ENCODE data around the gene COMMD3.

The COMMD3 gene

GRCh38 chr10:22320591-22321155 lies 4.5 kb downstream of the COMMD3 start, which contains the start of gene BMI1:
Gene BMI1 (plus strand): TSS chr10:22321099. CDS start chr10:22326450, 5,351 bp downstream.
- DNase-seq = peak; percentile 51 to 84

- DNase-seq = peak; percentile 51 to 70
Observed at GRCh38 chr10:22321156-22321923, 5.2 kb downstream of the COMMD3 start.

- peak in 1 of 2 experiments; percentile 55 for DNase-seq
Observed at GRCh38 chr10:22321924-22322640, 5.9 kb downstream of the COMMD3 start.

- no peak for DNase-seq
Observed at GRCh38 chr10:22322641-22323160, 6.5 kb downstream of the COMMD3 start.

- DNase-seq = no peak
Observed at GRCh38 chr10:22323538-22324305, 7.5 kb downstream of the COMMD3 start.

GRCh38 chr10:22324413-22324812 lies 8.2 kb downstream of the COMMD3 start:
- DNase-seq = no peak

- DNase-seq = no peak
Observed at GRCh38 chr10:22324893-22325271, 8.7 kb downstream of the COMMD3 start.

- DNase-seq = peak in 1 of 2 experiments; percentile 79
Observed at GRCh38 chr10:22325272-22326144, 9.3 kb downstream of the COMMD3 start.

- DNase-seq = no peak
Observed at GRCh38 chr10:22326145-22326702, 10.0 kb downstream of the COMMD3 start.

GRCh38 chr10:22329150-22329549 lies 13.0 kb downstream of the COMMD3 start:
- DNase-seq = no peak

GRCh38 chr10:22332116-22332692 lies 16.0 kb downstream of the COMMD3 start:
- DNase-seq = no peak

- no peak for DNase-seq
Observed at GRCh38 chr10:22333167-22333974, 17.2 kb downstream of the COMMD3 start.

- DNase-seq = no peak
Observed at GRCh38 chr10:22333975-22334282, 17.7 kb downstream of the COMMD3 start.

- no peak for DNase-seq
Observed at GRCh38 chr10:22334414-22335172, 18.4 kb downstream of the COMMD3 start.

GRCh38 chr10:22335173-22335933 lies 19.2 kb downstream of the COMMD3 start:
- DNase-seq = no peak

- no peak for DNase-seq
Observed at GRCh38 chr10:22338185-22338900, 22.2 kb downstream of the COMMD3 start.

GRCh38 chr10:22338931-22339330 lies 22.7 kb downstream of the COMMD3 start:
- DNase-seq = no peak

GRCh38 chr10:22339761-22340328 lies 23.7 kb downstream of the COMMD3 start:
- no peak for DNase-seq

Measured in NCI-H526 (cell line).